GM12873 (cell line): ENCODE results near the gene CDK5R1.

ENCODE experiments used
- TF ChIP-seq, protein P1 (sequence below): IDR thresholded peaks from 2 replicates; pipeline ENCODE4 v1.5.1; 2012; ENCODE audit warnings: low read depth, mild to moderate bottlenecking, moderate library complexity, low read length, control low read depth; ENCODE audit not compliant: insufficient read depth; ENCODE audit errors: missing control alignments

The CDK5R1 gene

DNA sequence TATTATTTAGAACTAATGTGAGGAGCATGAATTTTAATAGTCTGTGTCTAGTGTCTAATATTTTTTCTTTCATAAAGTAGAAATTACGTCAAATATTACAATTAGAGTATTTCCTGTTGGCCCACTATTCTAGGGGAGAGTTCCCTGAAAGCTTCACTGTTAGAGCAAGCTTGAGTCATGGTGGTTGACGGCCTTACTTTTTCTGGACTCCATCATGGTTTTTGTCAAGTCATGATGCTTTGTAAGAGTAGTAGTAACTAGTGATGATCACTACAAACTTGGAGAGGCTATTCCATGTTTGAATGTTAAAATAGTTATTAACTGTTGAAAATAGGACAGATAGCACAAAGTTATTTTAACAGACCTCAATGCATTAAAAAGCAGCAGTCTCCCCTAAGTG, 40.8 kb upstream of the CDK5R1 start:
- TF ChIP-seq, protein P1, sequence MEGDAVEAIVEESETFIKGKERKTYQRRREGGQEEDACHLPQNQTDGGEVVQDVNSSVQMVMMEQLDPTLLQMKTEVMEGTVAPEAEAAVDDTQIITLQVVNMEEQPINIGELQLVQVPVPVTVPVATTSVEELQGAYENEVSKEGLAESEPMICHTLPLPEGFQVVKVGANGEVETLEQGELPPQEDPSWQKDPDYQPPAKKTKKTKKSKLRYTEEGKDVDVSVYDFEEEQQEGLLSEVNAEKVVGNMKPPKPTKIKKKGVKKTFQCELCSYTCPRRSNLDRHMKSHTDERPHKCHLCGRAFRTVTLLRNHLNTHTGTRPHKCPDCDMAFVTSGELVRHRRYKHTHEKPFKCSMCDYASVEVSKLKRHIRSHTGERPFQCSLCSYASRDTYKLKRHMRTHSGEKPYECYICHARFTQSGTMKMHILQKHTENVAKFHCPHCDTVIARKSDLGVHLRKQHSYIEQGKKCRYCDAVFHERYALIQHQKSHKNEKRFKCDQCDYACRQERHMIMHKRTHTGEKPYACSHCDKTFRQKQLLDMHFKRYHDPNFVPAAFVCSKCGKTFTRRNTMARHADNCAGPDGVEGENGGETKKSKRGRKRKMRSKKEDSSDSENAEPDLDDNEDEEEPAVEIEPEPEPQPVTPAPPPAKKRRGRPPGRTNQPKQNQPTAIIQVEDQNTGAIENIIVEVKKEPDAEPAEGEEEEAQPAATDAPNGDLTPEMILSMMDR, result no peak

DNA sequence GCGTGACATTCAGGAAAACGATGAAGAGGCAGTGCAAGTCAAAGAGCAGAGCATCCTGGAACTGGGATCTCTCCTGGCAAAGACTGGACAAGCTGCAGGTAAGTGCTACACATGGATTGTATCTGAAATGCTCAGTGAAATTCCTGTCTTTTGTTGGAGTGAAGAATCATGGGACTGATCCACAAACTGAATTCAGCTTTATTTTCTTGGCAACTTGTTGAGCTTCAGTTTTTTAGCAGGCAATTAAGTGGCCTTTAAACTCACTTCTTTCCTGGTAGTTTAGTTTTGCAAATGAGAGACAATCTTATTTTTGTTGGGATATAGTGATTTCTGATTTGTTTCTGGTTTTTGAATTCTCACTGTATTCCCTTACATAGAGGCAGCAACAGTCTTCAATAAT, 39.8 kb upstream of the CDK5R1 start:
- TF ChIP-seq, protein P1, result no peak

DNA sequence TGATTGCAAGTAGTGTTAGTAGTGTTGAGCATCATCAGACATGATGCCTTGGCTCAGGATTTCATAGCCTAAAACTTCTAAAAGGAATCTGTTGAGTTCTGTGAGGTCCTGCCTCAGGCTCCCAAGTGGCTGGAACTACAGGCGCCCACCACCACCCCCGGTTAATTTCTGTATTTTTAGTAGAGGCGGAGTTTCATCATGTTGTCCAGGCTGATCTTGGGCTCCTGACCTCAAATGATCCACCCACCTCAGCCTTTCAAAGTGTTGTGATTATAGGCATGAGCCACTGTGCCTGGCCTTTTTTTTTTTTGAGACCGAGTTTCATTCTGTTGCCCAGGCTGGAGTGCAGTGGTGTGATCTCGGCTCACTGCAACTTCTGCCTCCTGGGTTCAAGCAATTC, 36.8 kb upstream of the CDK5R1 start:
- TF ChIP-seq, protein P1, result no peak

DNA sequence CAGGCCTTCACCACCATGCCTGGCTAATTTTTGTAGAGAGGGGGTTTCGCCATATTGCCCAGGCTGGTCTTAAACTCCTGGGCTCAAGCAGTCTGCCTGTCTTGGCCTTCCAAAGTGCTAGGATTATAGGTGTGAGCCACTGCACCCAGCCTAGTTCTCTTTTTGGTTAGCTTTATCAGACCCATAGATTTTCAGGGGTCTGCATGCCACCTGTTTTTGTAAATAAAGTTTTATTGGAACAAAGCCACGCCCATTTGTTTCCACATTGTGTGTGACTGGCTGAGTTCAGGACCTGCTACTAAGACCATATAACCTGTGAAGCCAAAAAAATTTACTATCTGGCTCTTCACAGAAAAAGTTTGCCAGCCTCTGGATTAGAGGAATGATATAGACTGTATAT, 34.9 kb upstream of the CDK5R1 start:
- TF ChIP-seq, protein P1, result no peak

DNA sequence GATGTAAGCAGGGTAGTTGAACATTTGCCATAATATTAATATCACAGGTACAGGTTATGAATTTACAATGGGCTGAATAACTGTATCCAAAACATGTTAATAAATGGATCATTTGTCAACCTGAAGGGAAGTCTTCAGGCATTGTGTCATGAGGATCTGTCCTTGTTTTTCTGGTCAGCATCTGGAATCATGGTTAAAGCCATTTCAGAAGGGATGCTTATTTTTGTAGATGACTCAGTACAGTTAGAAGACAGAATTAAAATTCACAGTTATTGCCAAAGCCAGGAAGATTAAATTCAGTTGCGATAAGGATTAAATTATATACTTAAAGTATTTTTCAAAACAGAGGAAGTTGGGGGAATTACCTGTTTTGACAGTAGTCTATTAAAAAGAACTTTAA, 34.5 kb upstream of the CDK5R1 start:
- TF ChIP-seq, protein P1, result no peak

DNA sequence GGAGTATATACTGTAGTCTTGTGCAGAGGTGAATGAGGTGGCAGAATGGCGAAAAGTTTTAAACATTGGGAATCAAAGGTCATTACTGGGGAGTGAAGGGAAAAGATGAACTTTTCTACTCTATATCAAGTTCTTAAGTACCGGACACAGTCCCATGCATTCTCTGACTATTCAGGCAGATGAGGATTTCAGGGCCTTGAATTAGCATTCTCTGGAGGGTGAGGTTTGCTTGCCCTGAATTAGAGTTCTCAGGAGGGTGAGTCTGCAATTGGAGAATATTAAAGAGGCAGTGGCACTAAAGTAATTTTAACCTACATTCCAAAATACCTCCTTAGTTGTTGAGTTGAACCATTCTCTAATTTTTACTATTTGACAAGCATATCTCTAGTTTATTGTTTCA, 33.4 kb upstream of the CDK5R1 start:
- TF ChIP-seq, protein P1, result no peak

DNA sequence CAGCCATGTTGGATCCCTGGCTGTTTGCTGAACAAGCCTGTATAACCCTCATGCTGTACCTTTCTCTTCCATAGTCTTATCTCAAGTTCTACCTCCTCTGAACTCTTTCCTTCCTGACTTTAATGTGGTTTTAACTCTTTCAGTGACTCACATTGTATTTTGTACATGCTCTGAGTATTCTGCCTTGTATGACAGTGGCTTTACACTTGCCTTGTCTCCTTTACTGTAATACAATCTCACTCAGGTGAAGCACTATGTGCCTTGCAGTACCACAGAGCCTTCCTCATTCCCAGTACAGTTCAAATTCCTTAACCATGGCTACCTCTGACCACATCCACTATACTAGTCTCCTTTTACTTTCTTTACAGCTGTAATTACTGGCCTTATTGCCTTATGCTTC, 28.4 kb upstream of the CDK5R1 start:
- TF ChIP-seq, protein P1, result no peak
